Left kidney (tissue), 8 donors: ENCODE results near the gene PSMG2. TPM values are rescaled to one million over a fixed set of nuclear protein-coding genes. Genes with fewer than 3 reads are reported as not detected.
A peak's percentile ranks its signal among the peaks of the same experiment; 100 is the strongest.

Experiments
- DNase-seq: peaks from one replicate; pipeline ENCODE4 v3.0.0-alpha.2; 2013
- long read RNA-seq, 8 donors: transcript quantifications; one replicate each; lab custom pipeline, GENCODE V29; 2026
- polyA plus RNA-seq: library from polyadenylated mRNA; unstranded; fragments of 120-200 nt; gene quantifications from one replicate; pipeline ENCODE4 v1.2.1, GENCODE V29; 2013; ENCODE audit not compliant: insufficient read length

Gene PSMG2, protein sequence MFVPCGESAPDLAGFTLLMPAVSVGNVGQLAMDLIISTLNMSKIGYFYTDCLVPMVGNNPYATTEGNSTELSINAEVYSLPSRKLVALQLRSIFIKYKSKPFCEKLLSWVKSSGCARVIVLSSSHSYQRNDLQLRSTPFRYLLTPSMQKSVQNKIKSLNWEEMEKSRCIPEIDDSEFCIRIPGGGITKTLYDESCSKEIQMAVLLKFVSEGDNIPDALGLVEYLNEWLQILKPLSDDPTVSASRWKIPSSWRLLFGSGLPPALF
- 80.5 TPM for polyA plus RNA-seq
- long read RNA-seq, donor 1, transcript PSMG2-201 (7 exons, 1,686 nt), result major isoform, 37 of 45 reads
- long read RNA-seq, donor 1, partial matches to known transcripts, result 5 of 45 reads
- long read RNA-seq, donor 1, other reads (novel, unspliced or antisense), result 0 of 45 reads
- long read RNA-seq, donor 2, transcript PSMG2-201 (7 exons, 1,686 nt), result major isoform, 32 of 38 reads
- long read RNA-seq, donor 2, partial matches to known transcripts, result 0 of 38 reads
- long read RNA-seq, donor 2, other reads (novel, unspliced or antisense), result 0 of 38 reads
- long read RNA-seq, donor 3, transcript PSMG2-201 (7 exons, 1,686 nt), result major isoform, 31 of 39 reads
- long read RNA-seq, donor 3, partial matches to known transcripts, result 5 of 39 reads
- long read RNA-seq, donor 3, other reads (novel, unspliced or antisense), result 0 of 39 reads
- long read RNA-seq, donor 4, partial matches to known transcripts, result 0 of 3 reads
- long read RNA-seq, donor 4, other reads (novel, unspliced or antisense), result 0 of 3 reads
- long read RNA-seq, donor 5, transcript PSMG2-201 (7 exons, 1,686 nt), result major isoform, 69 of 84 reads
- long read RNA-seq, donor 5, partial matches to known transcripts, result 10 of 84 reads
- long read RNA-seq, donor 5, other reads (novel, unspliced or antisense), result 0 of 84 reads
- long read RNA-seq, donor 6, transcript PSMG2-201 (7 exons, 1,686 nt), result major isoform, 37 of 46 reads
- long read RNA-seq, donor 6, partial matches to known transcripts, result 8 of 46 reads
- long read RNA-seq, donor 6, other reads (novel, unspliced or antisense), result 0 of 46 reads
- long read RNA-seq, donor 7, transcript PSMG2-201 (7 exons, 1,686 nt), result major isoform, 52 of 68 reads
- long read RNA-seq, donor 7, transcript PSMG2-208 (2 exons, 794 nt), result minor isoform, 6 of 68 reads
- long read RNA-seq, donor 7, partial matches to known transcripts, result 6 of 68 reads
- long read RNA-seq, donor 7, other reads (novel, unspliced or antisense), result 0 of 68 reads
- long read RNA-seq, donor 8, transcript PSMG2-201 (7 exons, 1,686 nt), result major isoform, 9 of 9 reads
- long read RNA-seq, donor 8, partial matches to known transcripts, result 0 of 9 reads
- long read RNA-seq, donor 8, other reads (novel, unspliced or antisense), result 0 of 9 reads

DNA sequence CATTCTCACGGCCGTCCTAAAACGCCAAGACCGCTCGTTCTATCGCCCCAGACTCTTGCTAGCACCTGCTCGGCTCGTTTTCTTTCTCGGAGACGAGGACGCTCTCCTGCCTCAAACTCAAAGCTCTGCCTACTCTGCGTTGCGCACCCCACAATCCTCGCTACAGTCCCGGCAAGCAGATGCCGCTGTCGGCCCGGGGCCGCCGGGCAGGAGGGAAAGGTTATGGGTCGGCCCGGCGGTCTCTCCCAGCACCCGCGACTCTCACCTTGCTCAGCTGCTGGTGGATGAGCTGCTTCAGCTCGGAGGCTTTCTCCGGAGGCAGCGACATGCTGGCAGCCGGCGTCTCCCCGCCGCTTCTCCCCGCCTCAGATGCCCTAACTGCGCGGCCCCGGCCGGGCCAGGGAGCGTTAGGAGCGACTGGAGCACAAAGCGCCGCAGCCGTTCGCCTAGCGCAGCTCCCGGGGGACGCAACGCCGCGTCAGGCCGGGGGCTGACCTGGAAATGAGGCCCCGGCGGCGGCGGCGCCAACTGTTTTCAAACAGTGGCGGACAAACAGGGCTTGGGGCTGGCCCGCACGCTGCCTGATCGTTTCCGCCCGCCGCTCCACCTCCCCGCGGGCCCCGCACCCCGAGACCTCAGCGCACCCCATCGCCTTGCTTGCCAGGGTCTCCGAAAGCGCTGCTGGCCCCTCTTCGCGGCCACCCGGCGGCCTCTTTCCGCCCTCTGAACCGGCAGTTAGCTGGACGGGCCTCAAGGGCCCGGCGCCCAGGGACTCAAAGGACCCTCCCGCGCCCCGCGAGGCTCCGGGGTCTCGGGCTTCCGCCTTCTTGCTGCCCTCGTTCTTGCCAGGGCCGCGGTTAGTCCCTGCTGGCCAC, at the start of gene PSMG2, which contains the start of gene CEP76:
PSMG2 (plus strand) TSS at position 822 of the 875 bp plus-strand sequence. CDS start 66 bp downstream, outside the sequence.
CEP76 (minus strand) TSS at position 503 of the 875 bp plus-strand sequence; CDS start at position 328, 175 bp downstream.
- peak; percentile 90 for DNase-seq

DNA sequence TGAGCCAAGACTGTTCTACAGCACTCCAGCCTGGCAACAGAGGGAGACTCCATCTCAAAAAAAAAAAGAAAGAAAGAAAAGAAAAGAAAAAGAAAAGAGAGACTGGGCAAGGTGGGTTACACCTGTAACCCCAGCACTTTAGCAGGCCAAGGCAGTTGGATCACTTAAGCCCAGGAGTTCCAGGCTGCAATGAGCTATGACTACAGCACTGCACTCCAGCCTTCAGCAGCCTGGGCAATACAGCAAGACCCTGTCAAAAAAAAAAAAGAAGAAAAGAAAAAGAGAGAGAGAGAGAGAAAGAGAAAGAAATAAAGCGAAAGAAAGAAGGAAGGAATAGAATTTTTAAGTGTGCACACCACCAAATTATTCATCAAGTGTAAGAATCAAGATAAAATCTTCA, 47.9 kb upstream of the PSMG2 start:
- DNase-seq, result no peak

DNA sequence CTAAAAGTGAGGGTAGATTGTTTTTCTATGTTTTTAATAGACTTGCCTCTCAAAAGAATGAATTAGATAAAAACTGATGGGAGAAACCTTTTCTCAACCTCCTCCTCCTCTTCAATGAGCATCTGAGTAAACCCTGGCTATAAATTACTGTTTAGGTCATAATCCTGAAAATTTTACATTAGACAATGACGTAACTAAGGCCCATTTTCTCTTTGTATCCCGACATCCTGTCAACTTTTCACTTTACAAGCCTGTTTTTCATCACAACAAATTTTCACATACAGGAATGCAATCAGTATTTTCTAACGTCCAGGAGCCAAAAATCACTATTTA, 46.3 kb upstream of the PSMG2 start:
- peak; percentile 32 for DNase-seq

DNA sequence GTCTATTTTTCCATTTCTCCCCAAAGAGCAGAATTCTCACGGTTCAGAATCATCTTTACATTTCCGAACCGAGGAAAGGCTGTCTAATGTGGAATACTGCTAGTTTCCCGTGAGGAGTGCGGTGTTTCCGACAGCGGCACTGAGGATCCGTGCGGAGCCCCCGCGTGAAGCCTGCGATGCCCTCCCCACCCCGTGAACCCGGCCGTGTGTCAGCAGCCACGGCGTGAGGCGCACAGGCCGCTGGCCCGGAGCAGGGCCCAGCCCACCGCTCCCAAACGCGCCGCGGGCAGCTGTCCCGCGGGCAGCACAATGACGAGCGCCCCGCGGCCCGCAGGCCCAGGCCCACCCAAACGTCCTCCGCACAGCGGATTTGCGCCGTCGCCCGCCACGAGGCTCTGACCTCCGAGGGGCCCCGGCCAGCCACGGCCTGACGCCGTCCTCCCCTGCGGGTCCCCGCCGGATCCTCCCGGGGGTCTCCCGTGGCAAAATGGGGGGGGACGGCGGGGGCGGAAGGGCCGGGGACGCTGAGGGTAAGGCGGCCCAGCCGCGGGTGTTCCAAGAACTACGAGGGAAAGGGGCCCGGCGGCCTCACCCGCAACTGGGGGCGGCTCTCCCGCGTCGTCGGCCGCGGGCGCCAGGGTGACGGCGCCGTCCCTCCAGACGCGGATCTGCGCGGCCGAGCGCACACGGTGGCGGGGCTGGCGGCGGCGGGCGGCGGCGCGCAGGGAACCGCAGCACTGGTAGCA, 45.7 kb upstream of the PSMG2 start:
- peak; percentile 35 for DNase-seq

DNA sequence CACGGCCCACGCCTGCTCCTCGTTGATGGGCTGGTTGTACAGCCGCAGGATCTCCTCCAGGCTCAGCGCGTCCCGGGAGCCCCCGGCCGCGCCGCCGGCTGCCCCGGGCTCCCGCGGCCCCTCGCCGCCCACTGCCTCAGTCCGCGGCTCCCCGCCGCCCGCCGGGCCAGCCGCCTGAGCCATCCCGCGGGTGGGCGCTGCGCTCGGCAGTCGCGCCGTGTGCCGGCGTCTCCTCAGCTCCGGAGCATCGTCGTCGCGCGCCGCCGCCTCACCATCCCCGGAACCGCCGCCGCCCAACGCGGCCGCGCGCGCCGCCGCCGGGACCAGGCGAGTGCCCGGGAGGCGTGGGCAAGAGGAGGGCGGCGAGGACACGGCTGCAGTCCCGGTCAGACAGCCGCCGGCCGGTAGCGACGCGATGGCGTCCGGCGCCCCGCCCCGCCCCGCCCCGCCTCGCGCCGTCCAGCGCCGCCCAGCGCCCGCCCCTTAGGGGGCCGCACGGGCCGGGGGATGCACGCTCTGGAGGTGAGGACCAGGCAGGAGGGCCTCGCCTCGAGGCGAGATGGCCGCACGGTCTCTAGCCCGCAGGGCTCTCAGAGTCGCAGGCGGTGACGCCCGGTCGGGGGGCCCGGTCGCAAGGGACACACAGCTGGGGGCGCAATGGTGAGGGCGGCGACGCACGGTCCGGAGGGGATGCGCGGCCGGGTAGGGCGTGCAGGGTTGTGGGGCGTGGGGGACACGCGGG, 45.0 kb upstream of the PSMG2 start, which contains the start of gene SPIRE1:
SPIRE1 (minus strand) TSS at position 424 of the 742 bp plus-strand sequence; CDS start at position 183, 241 bp downstream.
- DNase-seq, result peak; percentile 54

DNA sequence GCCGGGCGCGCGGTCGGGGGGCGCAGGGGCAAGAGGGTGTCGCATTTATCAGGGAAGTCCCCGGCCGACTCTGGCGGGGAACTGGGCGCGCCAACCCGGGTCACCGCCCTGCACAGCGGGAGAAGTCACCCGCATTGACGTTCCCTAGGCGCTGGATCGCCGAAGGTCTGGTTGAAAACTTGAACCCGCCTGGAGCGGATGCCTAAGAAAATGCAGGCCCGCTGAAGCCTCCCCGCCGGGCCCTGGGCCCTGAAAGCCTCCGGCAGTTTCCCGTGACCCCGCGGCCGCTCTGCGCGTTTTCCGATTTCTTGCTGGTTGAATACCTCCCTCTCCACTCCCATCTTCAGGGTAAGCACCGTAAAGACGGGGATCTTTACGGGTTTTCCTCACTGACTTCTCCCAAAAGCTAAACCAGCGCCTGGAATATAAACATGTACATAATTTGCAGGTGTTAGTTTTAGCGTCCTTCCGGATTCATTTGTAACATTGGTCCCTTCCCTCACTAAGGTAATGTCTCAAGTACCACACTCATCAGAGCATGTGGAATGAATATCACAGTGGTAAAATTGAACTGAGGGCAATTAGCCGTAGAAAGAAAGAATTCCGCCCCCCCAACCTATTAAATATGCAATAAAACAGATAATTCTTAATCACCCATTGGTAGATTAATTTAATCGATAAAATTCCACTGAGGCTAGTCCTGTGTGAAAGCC, 44.3 kb upstream of the PSMG2 start:
- DNase-seq, result peak; percentile 35

DNA sequence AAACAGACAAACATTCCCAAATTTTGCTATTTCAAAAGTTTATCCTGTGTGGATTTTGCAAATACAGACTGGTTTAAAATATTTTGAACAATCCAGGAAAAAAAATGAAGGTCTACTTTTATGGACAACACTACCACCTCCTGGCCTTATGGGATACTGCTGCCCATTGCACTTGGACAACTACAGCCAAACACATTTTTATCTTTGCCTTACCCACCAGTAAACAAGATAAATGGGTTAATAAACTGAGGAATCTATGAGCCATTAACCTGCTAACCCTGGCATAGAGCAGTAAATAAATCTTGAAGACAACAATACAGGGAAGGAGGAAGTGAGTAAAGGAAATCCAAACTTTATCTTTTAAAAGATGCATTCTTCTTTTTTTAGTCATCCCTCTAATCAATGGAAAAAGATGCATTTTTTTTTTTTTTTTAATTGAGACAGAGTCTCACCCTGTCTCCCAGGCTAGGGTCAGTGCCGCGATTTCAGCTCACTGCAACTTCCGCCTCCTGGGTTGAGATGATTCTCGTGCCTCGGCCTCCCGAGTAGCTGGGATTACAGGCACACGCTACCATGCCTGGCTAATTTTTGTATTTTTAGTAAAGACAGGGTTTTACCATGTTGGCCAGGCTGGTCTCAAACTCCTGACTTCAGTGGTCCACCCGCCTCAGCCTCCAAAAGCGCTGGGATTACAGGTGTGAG, 42.8 kb upstream of the PSMG2 start:
- peak; percentile 65 for DNase-seq

DNA sequence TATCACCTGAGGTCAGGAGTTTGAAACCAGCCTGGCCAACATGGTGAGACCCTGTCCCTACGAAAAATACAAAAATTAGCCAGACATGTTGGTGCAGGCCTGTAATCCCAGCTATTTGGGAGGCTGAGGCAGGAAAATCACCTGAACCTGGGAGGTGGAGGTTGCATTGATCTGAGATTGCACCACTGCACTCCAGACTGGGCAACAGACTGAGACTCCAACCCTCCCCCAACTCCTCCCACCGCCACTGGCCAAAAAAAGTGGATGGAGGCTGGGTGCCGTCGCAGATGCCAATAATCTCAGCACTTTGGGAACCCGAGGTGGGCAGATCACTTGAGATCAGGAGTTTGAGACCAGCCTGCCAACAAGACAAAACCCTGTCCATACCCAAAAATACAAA, 34.8 kb upstream of the PSMG2 start:
- no peak for DNase-seq

DNA sequence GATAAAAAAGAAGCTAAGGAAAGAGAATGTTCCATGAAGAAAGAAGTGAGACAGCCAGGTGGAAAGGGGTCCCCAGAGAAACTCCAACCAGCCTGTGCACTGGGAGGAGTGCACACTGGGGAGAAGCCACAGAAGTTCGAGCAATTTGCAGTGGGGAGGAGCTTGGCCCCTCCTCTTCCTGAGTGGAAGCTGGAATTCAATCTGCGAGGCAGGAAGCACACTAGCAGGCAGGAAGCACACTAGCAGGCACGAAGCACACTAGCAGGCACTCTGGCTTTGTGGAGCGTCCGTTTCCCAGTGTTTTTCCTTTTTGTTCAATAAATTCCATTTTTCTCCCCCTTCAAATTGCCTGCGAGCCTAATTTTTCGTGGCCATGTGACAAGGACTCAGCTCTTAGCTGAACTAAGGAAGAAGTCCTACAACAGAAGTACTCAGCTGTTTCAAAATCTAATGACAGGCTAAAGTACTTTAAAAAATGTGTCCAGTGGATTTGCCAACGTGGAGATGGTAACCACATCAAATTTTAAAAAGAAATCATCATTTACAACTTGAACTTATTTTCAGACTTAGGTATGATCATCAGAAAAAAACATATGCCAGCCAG, 23.6 kb upstream of the PSMG2 start:
- no peak for DNase-seq

DNA sequence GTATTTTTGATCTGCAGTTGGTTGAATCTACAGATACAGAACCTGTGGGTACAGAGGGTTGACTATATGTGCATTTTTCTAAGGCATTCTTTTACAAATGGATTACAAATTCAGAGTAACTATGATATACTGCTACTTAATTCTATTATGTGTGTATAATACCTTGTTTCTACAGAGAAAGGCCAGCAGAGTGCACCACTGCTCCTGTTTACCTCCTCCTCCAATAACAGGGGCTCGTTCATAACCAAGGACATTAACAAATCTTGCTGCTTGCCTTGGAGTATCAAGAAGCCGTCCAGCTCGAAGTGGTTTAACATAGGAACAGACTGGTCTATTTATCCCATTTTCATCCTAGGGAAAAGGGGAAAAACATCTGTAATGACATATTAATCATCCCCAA, 16.7 kb upstream of the PSMG2 start:
- no peak for DNase-seq

DNA sequence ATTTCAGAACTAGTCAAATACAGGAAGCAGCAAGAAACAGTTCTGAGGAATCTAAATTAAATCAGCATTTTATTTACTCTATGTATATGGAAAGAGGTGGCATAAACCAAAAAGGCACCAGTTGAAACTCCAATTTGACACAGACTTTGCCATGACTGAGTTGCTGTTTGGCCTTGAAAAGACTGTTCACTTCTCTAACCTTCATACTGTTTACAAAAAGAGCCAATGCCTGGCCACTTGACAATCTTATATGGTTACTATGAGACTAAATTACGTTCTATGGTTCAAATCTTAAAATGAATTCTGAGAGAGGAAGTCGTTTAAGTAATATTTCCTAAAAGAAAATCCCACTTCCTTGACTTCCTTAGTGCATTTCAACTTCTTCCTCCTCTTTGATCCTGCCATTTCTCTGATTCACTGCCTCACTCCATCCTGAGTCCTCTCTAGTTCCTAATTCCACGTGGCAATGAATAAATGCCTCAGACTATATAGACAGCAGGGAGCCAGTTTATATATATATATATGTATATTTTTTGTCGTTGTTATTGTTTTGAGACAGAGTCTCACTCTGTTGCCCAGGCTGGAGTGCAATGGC, 13.5 kb upstream of the PSMG2 start:
- no peak for DNase-seq

DNA sequence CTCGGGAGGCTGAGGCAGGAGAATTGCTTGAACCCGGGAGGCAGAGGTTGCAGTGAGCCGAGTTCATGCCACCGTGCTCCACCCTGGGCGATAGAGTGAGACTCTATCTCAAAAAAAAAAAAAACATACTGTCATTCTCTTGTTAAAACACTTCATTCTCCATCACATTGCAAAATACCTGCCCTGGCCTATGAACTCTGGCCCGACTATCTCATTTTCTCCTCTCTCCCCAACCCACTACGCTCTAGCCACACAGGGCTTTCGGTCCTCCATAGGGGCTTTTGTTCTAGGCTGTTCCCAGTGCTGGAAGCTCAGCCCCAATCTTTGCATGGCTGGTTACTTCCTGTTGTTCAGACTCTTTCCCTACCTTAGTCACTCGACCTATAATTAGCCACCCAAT, 10.6 kb upstream of the PSMG2 start:
- DNase-seq, result no peak

DNA sequence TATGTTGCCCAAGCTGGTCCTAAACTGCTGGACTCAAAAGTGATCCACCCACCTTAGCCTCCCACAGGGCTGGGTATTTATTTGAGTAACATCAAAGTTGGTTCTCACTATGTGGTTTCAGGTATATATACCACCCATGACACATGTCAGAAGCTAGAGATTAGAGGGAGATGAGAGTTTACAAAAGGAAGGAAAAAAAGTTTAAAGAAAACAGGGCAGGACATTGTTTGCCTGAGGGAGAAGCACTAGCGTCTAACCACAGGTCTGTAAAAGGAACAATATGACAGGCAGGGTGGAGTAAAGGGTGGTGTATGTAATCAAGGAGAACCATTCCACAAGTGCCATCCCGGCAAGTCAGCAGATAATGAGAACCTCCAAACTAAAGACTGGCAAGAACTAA, 8.8 kb upstream of the PSMG2 start:
- no peak for DNase-seq

DNA sequence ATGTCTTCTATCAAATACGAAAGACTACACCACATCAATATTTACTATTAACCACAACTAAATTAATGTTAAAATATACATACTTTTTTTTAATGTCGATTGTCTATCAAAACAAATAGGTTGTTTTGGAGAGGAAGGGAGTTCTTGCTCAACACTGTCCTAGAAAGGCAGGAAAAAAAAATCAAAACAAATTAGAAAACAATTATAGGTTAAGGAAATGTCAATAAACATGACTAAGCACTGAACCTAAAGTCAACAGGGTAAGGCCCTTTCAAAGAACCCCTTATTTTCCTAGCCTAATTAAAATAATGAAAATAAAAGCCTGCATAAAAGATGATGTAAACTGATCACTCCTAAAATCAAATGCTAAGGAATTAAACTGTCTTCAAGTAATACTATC, 3.1 kb upstream of the PSMG2 start:
- no peak for DNase-seq

DNA sequence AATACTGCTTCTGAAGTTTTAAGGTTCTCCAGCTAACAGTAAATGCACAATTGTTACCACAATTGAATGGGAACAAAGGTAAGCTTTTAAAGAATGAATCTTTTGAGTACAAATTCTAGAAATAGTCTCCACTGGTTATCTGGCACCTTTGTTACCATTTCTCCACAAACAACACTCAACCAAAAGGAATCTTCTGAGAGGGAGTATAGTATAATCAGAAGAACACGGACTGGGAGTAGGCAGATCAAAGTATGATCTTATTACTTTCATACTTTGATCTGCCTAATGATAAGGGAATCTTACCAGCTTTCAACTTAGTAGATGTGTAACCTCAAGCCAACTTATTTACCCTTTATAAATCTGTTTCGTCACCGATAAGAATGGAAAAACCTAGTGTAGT, 1.7 kb upstream of the PSMG2 start:
- no peak for DNase-seq

DNA sequence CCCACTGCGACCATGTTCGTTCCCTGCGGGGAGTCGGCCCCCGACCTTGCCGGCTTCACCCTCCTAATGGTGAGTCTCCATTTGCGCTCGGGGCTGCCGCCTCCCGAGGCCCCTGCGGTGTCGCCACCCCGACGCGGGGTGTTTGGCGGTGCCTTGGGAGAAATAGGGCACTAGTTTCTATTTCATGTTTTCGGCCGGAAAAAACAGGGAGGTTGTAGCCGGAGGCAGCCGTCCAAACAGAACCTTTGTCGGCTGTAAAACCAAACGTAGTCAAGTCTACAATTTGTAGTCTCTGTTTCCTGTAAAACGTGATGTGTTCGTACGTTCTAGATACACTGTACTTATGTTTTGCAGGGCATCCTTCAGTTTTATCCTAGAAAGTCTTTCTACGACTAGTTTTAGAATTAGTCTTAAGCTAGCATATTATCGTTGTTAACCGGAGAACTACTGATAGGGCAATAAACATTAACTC, 290 bp downstream of the PSMG2 start:
- DNase-seq, result no peak

DNA sequence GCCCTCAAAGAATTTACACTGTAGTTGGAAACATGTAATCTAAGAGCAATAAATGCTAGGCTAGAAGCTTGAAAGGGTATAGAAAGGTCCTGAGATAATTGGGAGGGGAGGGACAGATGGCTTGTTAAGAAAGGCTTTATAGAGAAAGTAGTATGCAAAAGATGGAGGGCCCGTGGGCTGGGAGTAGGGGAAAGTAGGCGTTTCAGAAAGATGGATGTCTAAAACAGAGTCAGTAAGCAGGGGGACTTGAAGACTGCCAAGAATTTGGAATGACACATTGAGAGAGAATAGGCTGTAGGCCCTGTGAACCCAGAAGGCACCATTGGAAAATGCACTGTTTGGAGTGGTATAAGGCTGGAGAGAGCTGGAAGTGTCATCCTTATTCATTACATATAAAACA, 822 bp downstream of the PSMG2 start:
- DNase-seq, result no peak
